Mesothelial cell of epicardium (in vitro differentiated cells): ENCODE measurements around the gene NR3C2. TPM values are rescaled to one million over a fixed set of nuclear protein-coding genes. Genes with fewer than 3 reads are reported as not detected.
"Not testable (repeated sequence)": the region's sequence is repeated elsewhere in the genome, so short reads cannot be mapped to it uniquely, and the experiment has no call there.

ENCODE experiments used
- DNase-seq, 2 experiments: peaks; one replicate each; pipeline ENCODE4 v3.0.0; 2021; ENCODE audit warnings: low spot score in 2 of 2; ENCODE audit not compliant: unreplicated experiment in 2 of 2
- H3K27ac Mint-ChIP-seq: 2 replicates; pipeline ENCODE4 v1.8.0; 2021; ENCODE audit warnings: mixed read lengths
- H3K27me3 Mint-ChIP-seq: 2 replicates; pipeline ENCODE4 v1.8.0; 2021; ENCODE audit warnings: low read depth, mixed read lengths
- H3K36me3 Mint-ChIP-seq: 2 replicates; pipeline ENCODE4 v1.8.0; 2021; ENCODE audit warnings: mixed read lengths
- H3K4me1 Mint-ChIP-seq: 2 replicates; pipeline ENCODE4 v1.8.0; 2021; ENCODE audit warnings: mixed read lengths
- H3K4me3 Mint-ChIP-seq: 2 replicates; pipeline ENCODE4 v1.8.0; 2021; ENCODE audit warnings: mild to moderate bottlenecking, moderate library complexity, mixed read lengths
- H3K9me3 Mint-ChIP-seq: 2 replicates; pipeline ENCODE4 v1.8.0; 2021; ENCODE audit warnings: mixed read lengths
- CTCF ChIP-seq: fragments of 200-600 bp; sonication (generic); IDR thresholded peaks from one replicate; pipeline ENCODE4 v1.5.0; 2021; ENCODE audit warnings: antibody characterized with exemption; ENCODE audit not compliant: unreplicated experiment
- total RNA-seq: library from RNA; stranded (reverse); gene quantifications from 3 replicates; pipeline ENCODE4 v1.2.1, GENCODE V29; 2021

The NR3C2 gene
- total RNA-seq, 1 donor from 2014 or later = 5.2 TPM

GRCh38 chr4:148204171-148204570 lies 238.0 kb downstream of the NR3C2 start:
- TF ChIP-seq CTCF = no peak
- Mint-ChIP-seq H3K27me3 (peaks cover 8% of the 10 kb centered on the region), H3K36me3 (no peaks in the 10 kb centered on the region), H3K9me3 (no peaks in the 10 kb centered on the region), H3K4me3 (no peak overlapping the region), H3K4me1 (peaks cover 8% of the 10 kb centered on the region), H3K27ac (no peak overlapping the region)
- no peak for DNase-seq

- peaks cover 6% of the 10 kb centered on the region for H3K27me3 Mint-ChIP-seq
- TF ChIP-seq CTCF = no peak
- H3K4me3 Mint-ChIP-seq = no peak overlapping the region
- no peaks in the 10 kb centered on the region for H3K9me3 Mint-ChIP-seq
- H3K27ac Mint-ChIP-seq = no peak overlapping the region
- DNase-seq = no peak
- peaks cover 8% of the 10 kb centered on the region for H3K4me1 Mint-ChIP-seq
- H3K36me3 Mint-ChIP-seq = no peaks in the 10 kb centered on the region
Observed at GRCh38 chr4:148203056-148203898, 238.9 kb downstream of the NR3C2 start.

GRCh38 chr4:148200960-148201359 lies 241.3 kb downstream of the NR3C2 start:
- H3K4me1 Mint-ChIP-seq = peaks cover 8% of the 10 kb centered on the region
- H3K9me3 Mint-ChIP-seq = no peaks in the 10 kb centered on the region
- no peak for TF ChIP-seq CTCF
- no peak overlapping the region for H3K27ac Mint-ChIP-seq
- no peaks in the 10 kb centered on the region for H3K36me3 Mint-ChIP-seq
- no peak for DNase-seq
- H3K4me3 Mint-ChIP-seq = no peak overlapping the region
- peaks cover 3% of the 10 kb centered on the region for H3K27me3 Mint-ChIP-seq

GRCh38 chr4:148196164-148196563 lies 246.1 kb downstream of the NR3C2 start:
- TF ChIP-seq CTCF = no peak
- H3K4me3 Mint-ChIP-seq = no peak overlapping the region
- no peaks in the 10 kb centered on the region for H3K36me3 Mint-ChIP-seq
- H3K27ac Mint-ChIP-seq = no peak overlapping the region
- H3K27me3 Mint-ChIP-seq = no peaks in the 10 kb centered on the region
- no peaks in the 10 kb centered on the region for H3K9me3 Mint-ChIP-seq
- DNase-seq = no peak
- H3K4me1 Mint-ChIP-seq = no peaks in the 10 kb centered on the region

GRCh38 chr4:148192526-148192925 lies 249.7 kb downstream of the NR3C2 start:
- no peaks in the 10 kb centered on the region for H3K4me1 Mint-ChIP-seq
- H3K27ac Mint-ChIP-seq = no peak overlapping the region
- peaks cover 1% of the 10 kb centered on the region for H3K27me3 Mint-ChIP-seq
- DNase-seq = no peak
- H3K4me3 Mint-ChIP-seq = no peak overlapping the region
- H3K9me3 Mint-ChIP-seq = peaks cover 10% of the 10 kb centered on the region
- no peak for TF ChIP-seq CTCF
- H3K36me3 Mint-ChIP-seq = no peaks in the 10 kb centered on the region

- H3K4me3 Mint-ChIP-seq, H3K27me3 Mint-ChIP-seq, H3K36me3 Mint-ChIP-seq, H3K4me1 Mint-ChIP-seq, H3K27ac Mint-ChIP-seq, DNase-seq: not testable (repeated sequence)
- peaks cover 12% of the 10 kb centered on the region for H3K9me3 Mint-ChIP-seq
Observed at GRCh38 chr4:148187454-148188222, 254.6 kb downstream of the NR3C2 start.
